HepG2 (cell line): ENCODE measurements around the gene SPDYE4. TPM values are rescaled to one million over a fixed set of nuclear protein-coding genes. Genes with fewer than 3 reads are reported as not detected.

Experiments
- ARID4A ChIP-seq: sonication (generic); formaldehyde crosslinking; IDR thresholded peaks from 2 replicates; pipeline ENCODE4 v1.5.0; 2020; ENCODE audit warnings: mild to moderate bottlenecking, missing genetic modification reagents, borderline replicate concordance
- BATF2 ChIP-seq: sonication (generic); formaldehyde crosslinking; IDR thresholded peaks from 2 replicates; pipeline ENCODE4 v1.8.0; 2022; ENCODE audit warnings: mild to moderate bottlenecking, missing genetic modification reagents, moderate library complexity
- DNMT3B ChIP-seq: conservative IDR thresholded peaks from 2 replicates; pipeline ENCODE4 v1.6.1; 2016; ENCODE audit warnings: missing biosample characterization, control low read depth
- HDAC1 ChIP-seq: sonication (generic); formaldehyde crosslinking; IDR thresholded peaks from 2 replicates; pipeline ENCODE4 v1.5.1; 2020; ENCODE audit warnings: mild to moderate bottlenecking, missing genetic modification reagents
- HOXA9 ChIP-seq: sonication (generic); formaldehyde crosslinking; IDR thresholded peaks from 2 replicates; pipeline ENCODE4 v1.8.1; 2022; ENCODE audit warnings: missing genetic modification reagents, mild to moderate bottlenecking, moderate library complexity, borderline replicate concordance
- NR3C1 ChIP-seq: sonication (generic); formaldehyde crosslinking; IDR thresholded peaks from 2 replicates; pipeline ENCODE4 v1.4.0; 2020; ENCODE audit warnings: missing genetic modification reagents
- RAD51 ChIP-seq: fragments of 450-650 bp; IDR thresholded peaks from 2 replicates; pipeline ENCODE4 v1.6.1; 2016; ENCODE audit warnings: borderline replicate concordance
- SAP130 ChIP-seq: IDR thresholded peaks from 2 replicates; pipeline ENCODE4 v1.6.1; 2016; ENCODE audit warnings: low read depth
- SMARCC2 ChIP-seq: fragments of 450-650 bp; IDR thresholded peaks from 2 replicates; pipeline ENCODE4 v1.6.1; 2017; ENCODE audit warnings: antibody characterized with exemption, mild to moderate bottlenecking
- SMYD3 ChIP-seq: sonication (generic); formaldehyde crosslinking; IDR thresholded peaks from 2 replicates; pipeline ENCODE4 v1.8.1; 2023; ENCODE audit warnings: mild to moderate bottlenecking, missing genetic modification reagents
- TCF12 ChIP-seq, 2 experiments: fragments of 450-650 bp in 1 of 2; sonication (generic) in 1 of 2; formaldehyde crosslinking in 1 of 2; IDR thresholded peaks; 2 replicates each; pipeline versions ENCODE4 v1.6.1 to v1.8.0; 2017 to 2022; ENCODE audit warnings: antibody characterized with exemption in 1 of 2, mild to moderate bottlenecking in 1 of 2, missing genetic modification reagents in 1 of 2, moderate library complexity in 1 of 2
- TEF ChIP-seq: sonication (generic); formaldehyde crosslinking; IDR thresholded peaks from 2 replicates; pipeline ENCODE4 v1.5.0; 2020; ENCODE audit warnings: missing genetic modification reagents
- TFE3 ChIP-seq: IDR thresholded peaks from 2 replicates; pipeline ENCODE4 v1.6.1; 2016
- TMF1 ChIP-seq: sonication (generic); formaldehyde crosslinking; IDR thresholded peaks from 2 replicates; pipeline ENCODE4 v1.8.1; 2022; ENCODE audit warnings: low read depth, missing genetic modification reagents
- ZKSCAN1 ChIP-seq: fragments of 150-350 bp; IDR thresholded peaks from 2 replicates; pipeline ENCODE4 v1.6.1; 2014; ENCODE audit warnings: low read length
- ZNF34 ChIP-seq: sonication (generic); formaldehyde crosslinking; IDR thresholded peaks from 2 replicates; pipeline ENCODE4 v1.4.0; 2020; ENCODE audit warnings: mild to moderate bottlenecking, missing genetic modification reagents, borderline replicate concordance
- ZNF383 ChIP-seq: sonication (generic); formaldehyde crosslinking; IDR thresholded peaks from 2 replicates; pipeline ENCODE4 v1.4.0; 2020; ENCODE audit warnings: missing genetic modification reagents, mild to moderate bottlenecking, borderline replicate concordance
- ZNF704 ChIP-seq: sonication (generic); formaldehyde crosslinking; IDR thresholded peaks from 2 replicates; pipeline ENCODE4 v1.8.1; 2023; ENCODE audit warnings: mild to moderate bottlenecking, inconsistent platforms, moderate library complexity, missing genetic modification reagents, borderline replicate concordance
- ZNF790 ChIP-seq: sonication (generic); formaldehyde crosslinking; IDR thresholded peaks from 2 replicates; pipeline ENCODE4 v1.8.0; 2022; ENCODE audit warnings: missing genetic modification reagents, mild to moderate bottlenecking, borderline replicate concordance
- ZNF891 ChIP-seq: sonication (generic); formaldehyde crosslinking; IDR thresholded peaks from 2 replicates; pipeline ENCODE4 v1.5.0; 2020; ENCODE audit warnings: mild to moderate bottlenecking, missing genetic modification reagents
- ZSCAN12 ChIP-seq: sonication (generic); formaldehyde crosslinking; IDR thresholded peaks from 2 replicates; pipeline ENCODE4 v1.9.0; 2021; ENCODE audit warnings: mild to moderate bottlenecking, missing genetic modification reagents
- polyA plus RNA-seq, 8 experiments: library from polyadenylated mRNA; depleted of rRNA in 3 of 8; stranded (reverse) in 7 of 8; unstranded in 1 of 8; fragments of >200 nt; fragmentation: Illumina TruSeq in 4 of 8; extraction: Trizol in 4 of 8; gene quantifications; 2 replicates each; pipeline versions ENCODE4 v1.2.1 to v1.2.3, GENCODE V29; 2011 to 2016; ENCODE audit warnings: low read depth in 4 of 8, missing spikeins in 1 of 8, mixed read lengths in 1 of 8; ENCODE audit not compliant: insufficient read depth in 1 of 8
- total RNA-seq, 5 experiments: library from RNA; depleted of rRNA; stranded (reverse); fragments of >200 nt; fragmentation: Illumina TruSeq; extraction: Trizol; gene quantifications; 2 replicates each; pipeline ENCODE4 v1.2.3, GENCODE V29; 2016; ENCODE audit warnings: low read depth in 1 of 5

Gene SPDYE4
- total and polyA plus RNA-seq, 2 of the 13 experiments (the other 11 are each of a cell fraction or from before 2014, with no cell fraction given): not detected

- TF ChIP-seq ZNF704 (CRISPR knock-in tag) (no peak; the same call in 1 of the 2 replicates), TCF12 (IDR thresholded peaks at IDR 0.05) (no peak), TCF12 (CRISPR knock-in tag; IDR thresholded peaks at IDR 0.05) (no peak), DNMT3B (no peak), TFE3 (CRISPR knock-in tag) (no peak), ZKSCAN1 (no peak), TMF1 (CRISPR knock-in tag) (0 out of 2 replicates have a peak, but pooled peaks have one; percentile 32), ARID4A (CRISPR knock-in tag) (peak; percentile 59; the same call in 1 of the 2 replicates), ZNF383 (CRISPR knock-in tag) (0 out of 2 replicates have a peak, but pooled peaks have one; percentile 29), RAD51 (no peak), NR3C1 (CRISPR knock-in tag) (no peak), ZNF34 (CRISPR knock-in tag) (peak; percentile 67; the same call in 1 of the 2 replicates), SMARCC2 (no peak), BATF2 (CRISPR knock-in tag) (no peak), HOXA9 (CRISPR knock-in tag) (no peak), SAP130 (CRISPR knock-in tag) (peak; percentile 60), HDAC1 (CRISPR knock-in tag) (peak; percentile 60; the same call in 1 of the 2 replicates), SMYD3 (CRISPR knock-in tag) (no peak), ZSCAN12 (no peak), ZNF891 (CRISPR knock-in tag) (no peak), ZNF790 (CRISPR knock-in tag) (0 out of 2 replicates have a peak, but pooled peaks have one; percentile 42), TEF (CRISPR knock-in tag) (no peak)
These were observed 12.5 kb downstream of the SPDYE4 start (continued) for GRCh38 chr17:8745586-8746500.
